WI38 (cell line): ENCODE data around the gene LAPTM5.
"Not testable (repeated sequence)": the region's sequence is repeated elsewhere in the genome, so short reads cannot be mapped to it uniquely, and the experiment has no call there.

ENCODE experiments used
- H3K4me3 ChIP-seq: 2 replicates; pipeline ENCODE4 v1.5.1; 2011; ENCODE audit warnings: low read depth, mild to moderate bottlenecking, control low read depth, low read length
- TF ChIP-seq, protein P1 (sequence below): IDR thresholded peaks from 2 replicates; pipeline ENCODE4 v1.5.1; 2012; ENCODE audit warnings: low read depth, mild to moderate bottlenecking, control low read depth, low read length

Gene LAPTM5

DNA sequence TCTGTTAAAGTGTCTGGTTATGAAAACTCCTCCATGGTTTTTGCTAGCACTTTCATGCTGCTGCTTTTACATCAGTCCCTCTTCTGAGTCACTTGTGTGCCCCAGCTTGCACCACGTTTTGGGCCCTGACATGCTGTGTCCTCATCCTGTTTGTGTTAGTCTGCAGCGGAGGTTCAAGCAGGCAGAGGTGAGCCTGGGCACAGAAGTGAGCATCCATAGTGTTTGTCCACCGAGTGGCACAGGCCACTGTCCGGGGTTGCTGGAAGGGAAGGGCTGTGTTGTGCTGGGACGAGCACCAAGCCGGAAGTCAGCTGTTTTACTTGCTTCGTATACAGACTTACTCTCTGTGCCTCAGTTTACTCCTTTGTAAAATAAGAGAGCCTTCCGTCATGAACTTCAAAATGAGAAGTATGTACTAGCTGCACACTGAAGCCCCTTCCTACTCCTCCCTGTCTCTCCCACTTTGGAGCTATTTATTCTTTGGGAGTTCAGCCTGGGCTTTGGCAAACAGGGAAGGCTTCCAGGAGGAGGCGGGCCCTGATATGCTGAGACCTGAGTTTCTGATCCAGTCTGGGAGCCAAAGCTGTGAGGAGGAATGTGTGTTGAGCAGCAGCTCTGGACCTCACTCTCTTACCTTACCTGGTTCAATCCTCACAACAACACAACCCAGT is 10.7 kb upstream of the LAPTM5 start:
- TF ChIP-seq, protein P1, sequence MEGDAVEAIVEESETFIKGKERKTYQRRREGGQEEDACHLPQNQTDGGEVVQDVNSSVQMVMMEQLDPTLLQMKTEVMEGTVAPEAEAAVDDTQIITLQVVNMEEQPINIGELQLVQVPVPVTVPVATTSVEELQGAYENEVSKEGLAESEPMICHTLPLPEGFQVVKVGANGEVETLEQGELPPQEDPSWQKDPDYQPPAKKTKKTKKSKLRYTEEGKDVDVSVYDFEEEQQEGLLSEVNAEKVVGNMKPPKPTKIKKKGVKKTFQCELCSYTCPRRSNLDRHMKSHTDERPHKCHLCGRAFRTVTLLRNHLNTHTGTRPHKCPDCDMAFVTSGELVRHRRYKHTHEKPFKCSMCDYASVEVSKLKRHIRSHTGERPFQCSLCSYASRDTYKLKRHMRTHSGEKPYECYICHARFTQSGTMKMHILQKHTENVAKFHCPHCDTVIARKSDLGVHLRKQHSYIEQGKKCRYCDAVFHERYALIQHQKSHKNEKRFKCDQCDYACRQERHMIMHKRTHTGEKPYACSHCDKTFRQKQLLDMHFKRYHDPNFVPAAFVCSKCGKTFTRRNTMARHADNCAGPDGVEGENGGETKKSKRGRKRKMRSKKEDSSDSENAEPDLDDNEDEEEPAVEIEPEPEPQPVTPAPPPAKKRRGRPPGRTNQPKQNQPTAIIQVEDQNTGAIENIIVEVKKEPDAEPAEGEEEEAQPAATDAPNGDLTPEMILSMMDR = no peak
- no peak overlapping the region for H3K4me3 ChIP-seq

DNA sequence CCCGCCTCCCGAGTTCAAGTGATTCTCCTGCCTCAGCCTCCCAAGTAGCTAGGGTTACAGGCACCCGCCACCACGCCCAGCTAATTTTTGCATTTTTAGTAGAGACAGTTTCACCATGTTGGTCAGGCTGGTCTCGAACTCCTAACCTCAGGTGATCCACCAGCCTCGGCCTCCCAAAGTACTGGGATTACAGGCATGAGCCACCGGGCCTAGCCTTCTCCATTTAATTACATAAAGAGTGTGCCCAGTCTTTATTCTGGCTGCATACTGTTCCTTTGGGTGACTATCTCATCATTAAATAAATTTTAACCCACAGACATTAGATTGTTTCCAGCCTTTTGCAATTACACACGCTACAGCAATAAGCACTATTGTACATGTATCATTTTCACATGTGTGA is 9.4 kb upstream of the LAPTM5 start:
- not testable (repeated sequence) for H3K4me3 ChIP-seq

DNA sequence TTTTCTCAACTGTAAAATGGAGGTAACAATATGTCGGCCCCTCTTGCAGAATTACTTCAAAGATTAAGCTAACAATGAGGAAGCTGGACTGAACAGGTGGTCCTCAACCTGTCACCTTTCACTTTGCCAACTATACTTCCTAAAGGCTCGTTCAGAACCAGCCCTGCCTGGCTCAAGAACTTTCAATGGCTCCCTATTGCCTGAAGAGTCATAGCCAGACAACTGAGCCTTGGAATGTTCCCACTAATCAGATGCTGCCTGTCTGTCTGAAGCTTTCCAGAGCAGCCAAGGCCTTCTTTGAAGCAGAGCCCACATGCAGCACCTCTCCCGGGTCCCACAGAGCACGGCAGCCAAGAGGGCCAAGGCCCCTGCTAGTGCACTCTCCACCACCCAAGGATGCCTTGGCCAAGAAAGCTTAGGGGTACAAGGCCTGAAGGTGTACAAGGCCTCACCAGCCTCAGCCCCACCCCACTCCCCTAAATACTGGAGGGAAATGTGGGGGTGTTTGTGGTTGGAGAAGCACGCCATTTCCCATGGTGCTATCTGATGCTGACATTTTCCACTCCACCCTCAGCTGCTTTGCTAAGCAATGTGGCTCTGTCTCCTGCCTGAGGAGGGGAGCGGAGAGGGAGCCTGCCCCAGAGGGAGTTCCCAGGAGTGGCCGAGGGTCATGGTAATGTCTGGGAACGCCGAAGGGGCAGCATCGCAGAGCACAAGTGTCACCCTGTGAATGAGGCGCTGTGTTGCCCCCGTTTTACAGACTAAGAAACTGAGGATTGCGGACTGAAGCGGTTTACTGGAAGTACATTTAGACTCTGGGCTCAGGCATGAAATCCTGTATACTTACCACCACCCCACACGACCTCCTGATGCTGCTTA is 8.2 kb upstream of the LAPTM5 start:
- no peak overlapping the region for H3K4me3 ChIP-seq
- TF ChIP-seq, protein P1 = no peak

DNA sequence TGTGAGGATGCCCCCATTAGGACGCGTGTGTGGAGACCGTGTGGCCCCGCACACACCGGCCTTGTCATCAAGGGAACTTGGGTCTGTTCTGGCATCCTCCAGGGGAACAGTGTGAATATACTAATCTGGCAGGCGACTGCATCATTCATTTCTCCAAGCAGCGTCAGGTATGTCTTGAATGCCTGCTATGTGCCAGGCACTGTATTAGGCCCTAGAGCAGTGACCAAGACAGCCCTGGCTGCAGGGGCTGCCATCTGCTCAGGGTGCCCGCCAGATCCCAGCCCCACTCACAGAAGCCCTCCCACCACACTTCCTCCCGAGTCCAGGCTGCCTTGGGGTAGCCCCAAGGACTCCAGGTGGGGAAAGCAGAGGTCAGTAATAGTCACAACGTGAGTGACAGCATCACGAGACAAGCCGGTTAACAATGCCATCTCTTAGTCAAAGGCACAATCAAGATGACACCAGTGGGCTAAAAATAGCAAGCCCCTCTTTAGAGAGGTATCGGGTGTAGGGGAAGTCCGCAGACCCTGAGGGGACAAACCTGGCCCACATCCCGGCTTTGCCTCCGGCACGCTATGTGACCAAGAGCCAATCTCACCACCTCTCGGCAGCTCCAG is 7.5 kb upstream of the LAPTM5 start:
- no peak overlapping the region for H3K4me3 ChIP-seq
- TF ChIP-seq, protein P1 = no peak

DNA sequence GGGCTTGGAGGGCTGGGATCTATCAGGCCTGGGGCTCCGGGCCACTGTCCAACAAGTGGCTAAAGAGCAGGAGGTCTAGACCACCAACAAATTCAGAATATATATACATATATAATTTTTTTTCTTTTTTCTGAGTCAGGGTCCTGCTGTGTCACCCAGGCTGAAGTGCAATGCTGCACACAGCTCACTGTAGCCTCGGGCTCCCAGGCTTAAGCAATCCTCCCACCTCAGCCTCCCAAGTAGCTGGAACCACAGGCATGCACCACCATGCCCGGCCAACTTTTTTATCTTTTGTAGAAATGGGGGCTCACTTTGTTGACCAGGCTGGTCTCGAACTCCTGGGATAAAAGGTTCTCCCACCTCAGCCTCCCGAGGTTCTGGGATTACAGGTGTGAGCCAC is 6.8 kb upstream of the LAPTM5 start:
- TF ChIP-seq, protein P1 = no peak
- H3K4me3 ChIP-seq = no peak overlapping the region

DNA sequence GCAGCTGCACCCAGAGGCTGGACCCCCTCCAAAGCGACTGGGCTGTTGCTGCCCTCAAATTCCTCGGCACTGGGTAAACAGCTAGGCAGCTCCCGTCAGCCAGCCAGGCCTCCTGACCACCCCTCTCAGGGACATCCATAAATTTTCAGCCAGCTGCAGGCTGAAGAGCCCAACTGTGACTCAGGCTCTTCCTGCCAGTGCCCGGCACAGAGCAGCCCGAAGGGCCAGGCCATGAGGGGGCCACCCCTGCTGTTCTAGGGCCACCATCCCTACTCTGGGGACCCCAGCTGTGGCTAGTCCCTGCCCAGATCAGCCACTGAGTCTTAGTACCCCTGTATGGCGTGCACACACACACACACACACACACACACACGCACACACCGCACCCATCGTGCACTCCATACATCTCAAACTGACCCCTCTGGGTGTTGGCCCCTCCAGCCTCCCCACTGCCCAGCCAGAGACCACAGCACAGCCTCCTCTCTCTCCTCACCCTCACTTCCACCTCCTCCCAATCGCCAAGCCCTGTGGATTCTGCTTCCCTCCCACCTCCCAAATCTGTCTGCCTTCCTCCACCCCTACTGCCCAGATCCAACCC is 6.2 kb upstream of the LAPTM5 start:
- TF ChIP-seq, protein P1 = no peak
- H3K4me3 ChIP-seq = no peak overlapping the region

DNA sequence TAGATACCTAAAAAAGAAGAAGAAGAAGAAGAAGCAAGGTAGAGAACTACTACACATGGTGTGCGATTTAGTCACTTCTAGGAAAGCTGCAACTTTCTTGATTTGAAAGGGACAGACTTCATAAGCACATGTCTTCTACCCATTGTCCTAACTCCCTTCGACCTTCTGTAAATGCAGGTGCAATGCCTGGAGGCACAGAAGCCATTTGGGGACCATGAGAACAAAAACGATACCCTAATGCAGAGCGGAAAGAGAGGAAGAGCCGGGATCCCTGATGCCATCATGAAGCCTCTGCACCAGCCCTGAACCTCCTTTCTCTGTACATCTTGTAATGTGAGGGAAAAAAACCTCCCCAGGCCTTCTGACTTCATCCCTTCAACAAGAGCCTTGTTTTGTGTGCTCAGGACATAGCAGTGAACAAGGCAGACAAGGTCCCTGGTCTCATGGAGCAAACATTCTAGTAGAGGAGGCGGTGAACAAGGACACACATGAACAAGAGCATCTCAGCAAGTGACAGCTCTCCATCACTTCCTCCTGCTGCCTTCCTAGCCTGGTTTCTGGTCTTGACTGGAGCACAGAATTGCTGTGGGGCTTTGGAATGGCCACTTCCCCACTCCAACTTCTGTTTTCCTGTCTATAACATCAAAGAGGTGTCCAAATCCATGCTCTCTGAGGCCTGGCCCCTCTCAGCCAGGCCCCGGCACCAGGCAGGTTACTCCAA is 5.5 kb upstream of the LAPTM5 start:
- TF ChIP-seq, protein P1 = no peak
- H3K4me3 ChIP-seq = no peak overlapping the region
